Stimulated activated CD4-positive, alpha-beta T cell treated with anti-CD3 and anti-CD28 coated beads, Interleukin-2, amount 100 ng/mL, for 4 hours (primary cell): ENCODE measurements around the gene IQCB1.
"Not testable (repeated sequence)": the region's sequence is repeated elsewhere in the genome, so short reads cannot be mapped to it uniquely, and the experiment has no call there.

ENCODE experiments used
- DNase-seq: peaks from one replicate; pipeline ENCODE4 v3.0.0-alpha.2; 2020; ENCODE audit warnings: low read depth

The IQCB1 gene

GRCh38 chr3:121747976-121748375 lies 86.9 kb downstream of the IQCB1 start:
- no peak for DNase-seq

GRCh38 chr3:121743106-121743505 lies 91.8 kb downstream of the IQCB1 start:
- not testable (repeated sequence) for DNase-seq

GRCh38 chr3:121740896-121741295 lies 94.0 kb downstream of the IQCB1 start:
- DNase-seq, result no peak

GRCh38 chr3:121739902-121740301 lies 95.0 kb downstream of the IQCB1 start:
- no peak for DNase-seq

DNA sequence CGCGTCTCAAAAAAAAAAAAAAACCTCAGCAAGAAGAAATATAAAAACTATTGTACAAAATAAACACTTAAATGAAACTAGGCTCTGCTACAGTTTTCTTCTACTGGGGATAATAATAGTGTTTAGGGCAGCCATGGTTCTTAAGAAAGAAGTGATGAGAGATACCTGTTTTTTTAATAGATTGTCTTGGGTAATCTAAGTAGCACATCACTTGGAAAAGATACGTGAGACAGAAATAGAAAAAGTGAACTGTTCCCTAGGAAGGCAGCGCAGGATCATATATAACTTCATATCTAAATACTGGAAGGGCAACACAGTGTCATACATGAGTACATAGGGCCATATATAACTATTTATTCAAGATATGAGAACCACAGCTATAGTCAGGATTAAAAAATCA lies 97.2 kb downstream of the IQCB1 start:
- no peak for DNase-seq

DNA sequence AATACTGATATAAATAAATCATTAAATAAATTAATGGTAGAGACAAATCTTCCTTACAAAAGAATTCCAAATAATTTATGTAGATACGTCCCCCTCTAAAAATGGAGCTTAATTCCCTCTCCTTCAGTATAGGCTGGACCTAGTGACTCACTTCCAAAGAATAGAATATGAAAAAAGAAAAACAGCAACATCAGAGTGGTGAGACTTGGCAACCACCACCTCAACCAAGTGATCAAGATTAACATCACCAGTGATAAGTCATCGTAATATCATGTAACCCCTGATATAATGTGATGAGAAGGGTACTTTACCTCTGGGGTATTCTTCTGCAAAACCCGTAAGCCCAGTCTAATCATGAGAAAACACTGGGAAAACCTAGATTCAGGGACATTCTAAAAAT lies 98.7 kb downstream of the IQCB1 start:
- DNase-seq, result no peak

DNA sequence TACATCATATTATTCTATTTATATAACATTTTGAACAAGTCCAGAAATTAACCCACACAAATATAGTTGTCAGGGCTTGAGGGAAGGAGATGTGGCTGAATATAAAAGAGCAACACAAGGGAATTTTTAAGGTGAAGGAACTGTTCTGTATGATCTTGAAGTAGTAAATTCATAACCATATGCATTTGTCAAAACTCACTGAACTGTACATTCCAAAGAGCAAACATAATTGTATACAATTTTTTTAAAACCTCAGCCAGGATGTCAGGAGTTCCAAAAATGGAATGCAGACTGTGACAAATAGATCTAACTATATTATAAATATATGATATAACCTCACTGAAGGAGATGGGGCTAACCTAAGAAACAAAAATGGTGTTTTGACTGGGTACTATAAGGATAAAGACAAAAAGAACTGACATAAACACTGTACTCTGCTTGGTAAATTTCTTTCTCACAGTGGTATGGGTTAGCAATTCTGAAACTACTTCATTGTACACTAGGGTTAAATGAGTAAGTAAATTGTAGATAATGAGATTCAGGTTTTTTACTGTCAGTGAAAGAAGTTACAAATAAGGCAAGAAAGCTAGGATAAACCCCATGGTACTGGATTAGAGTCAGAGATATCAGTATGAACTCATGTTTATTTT lies 99.7 kb downstream of the IQCB1 start:
- no peak for DNase-seq

GRCh38 chr3:121730940-121731687 lies 103.7 kb downstream of the IQCB1 start:
- no peak for DNase-seq

DNA sequence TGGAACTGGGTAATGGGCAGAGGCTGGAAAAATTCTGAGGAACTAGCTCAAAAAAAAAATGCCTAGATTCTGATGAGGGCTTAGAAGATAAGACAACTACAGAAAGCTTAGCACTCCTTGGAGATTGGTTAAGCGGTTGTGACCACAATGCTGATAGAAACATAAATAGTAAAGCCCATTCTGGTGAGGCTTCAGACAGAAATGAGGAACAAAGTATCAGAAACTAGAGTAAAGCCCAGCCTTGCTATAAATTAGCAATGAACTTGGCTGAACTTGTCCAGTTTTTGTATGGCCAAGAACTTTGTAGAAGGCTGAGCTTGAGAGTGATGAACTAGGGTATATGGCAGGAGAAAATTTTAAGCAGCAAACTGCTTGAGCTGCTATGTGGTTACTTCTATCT lies 110.7 kb downstream of the IQCB1 start:
- no peak for DNase-seq

DNA sequence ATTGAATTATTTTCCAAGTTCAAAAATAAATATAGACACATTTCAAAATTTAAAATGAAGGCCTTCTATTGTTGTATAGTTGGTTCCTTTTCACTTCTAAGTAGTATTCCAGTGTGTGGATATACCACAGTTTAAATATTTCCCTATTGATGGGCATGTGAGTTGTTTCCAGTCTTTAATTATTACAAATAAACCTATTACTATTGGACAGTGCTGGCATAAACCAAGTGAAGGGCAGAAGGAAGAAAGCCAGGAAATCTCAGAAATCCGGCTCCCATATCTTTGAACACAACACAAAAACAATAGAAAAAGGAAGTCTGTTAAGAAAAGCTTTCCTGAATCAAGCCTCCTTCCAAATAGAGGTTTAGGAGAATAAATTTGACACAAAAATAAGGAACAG lies 111.4 kb downstream of the IQCB1 start:
- DNase-seq, result no peak

GRCh38 chr3:121722411-121722810 lies 112.4 kb downstream of the IQCB1 start:
- DNase-seq, result no peak

- DNase-seq, result no peak
Measured at GRCh38 chr3:121720163-121720562, 114.7 kb downstream of the IQCB1 start.
